ENCODE data around the gene FBXW7. TPM values are rescaled to one million over a fixed set of nuclear protein-coding genes. Genes with fewer than 3 reads are reported as not detected.

Gene FBXW7
- total and polyA plus RNA-seq, 2 donors (not counting 1 experiment from before 2014, with no cell fraction given) = 16.3 to 68.7 TPM

DNA sequence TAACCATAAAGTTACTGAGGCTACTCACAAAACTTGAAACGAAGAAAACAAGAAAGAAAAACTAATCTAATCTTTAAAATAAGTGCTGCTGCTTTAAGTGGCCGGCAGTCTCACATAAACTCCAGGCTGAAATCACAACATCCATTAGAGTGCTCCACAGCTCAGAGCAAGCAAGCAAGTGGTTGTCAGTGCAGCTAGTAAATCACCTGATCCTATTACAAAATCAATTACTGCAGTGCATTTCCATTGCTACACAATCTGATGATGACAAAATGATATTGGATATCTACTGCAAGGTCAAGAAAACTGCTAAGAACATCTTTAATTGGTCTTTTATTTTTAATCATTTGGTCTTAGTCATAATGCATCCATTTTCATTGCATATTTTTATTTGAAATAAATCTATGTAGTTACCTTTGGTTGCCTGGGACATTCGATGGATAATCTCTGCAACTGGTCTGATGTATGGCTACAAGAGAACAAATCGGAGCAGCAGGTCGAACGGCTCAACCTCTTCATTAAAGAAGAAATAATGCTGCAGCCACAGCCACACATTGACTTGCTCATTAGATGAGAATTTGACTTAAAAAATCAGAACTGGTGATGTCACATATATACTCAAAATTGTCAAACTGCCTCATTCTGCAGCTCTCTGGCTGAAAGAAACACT lies 87.7 kb downstream of the FBXW7 start:
- H3K36me3 ChIP-seq (ENCODE audit: control insufficient read depth, insufficient read depth, low read length) = no peaks in the 10 kb centered on the region
- no peak overlapping the region for H3K9ac ChIP-seq (ENCODE audit: insufficient read depth, low read length)
- H3K4me3 ChIP-seq (replicated peaks in 1 of 4; ENCODE audit: control extremely low read depth in 1 of 4, insufficient read depth in 1 of 4, low read depth in 3 of 4, low read length in 4 of 4) = no peak overlapping the region
- H2AFZ ChIP-seq (ENCODE audit: low read length) = no peak overlapping the region
- no peak for DNase-seq (ENCODE audit: low read depth in 2 of 2)
- no peaks in the 10 kb centered on the region for H3K4me1 ChIP-seq (ENCODE audit: control insufficient read depth, extremely low read depth, insufficient read depth, low read length)
- no peaks in the 10 kb centered on the region for H4K20me1 ChIP-seq (ENCODE audit: control insufficient read depth, extremely low read depth, insufficient read depth, low read length)
- H3K79me2 ChIP-seq (ENCODE audit: control insufficient read depth, insufficient read depth, low read length) = no peaks in the 10 kb centered on the region
- no peak overlapping the region for H3K4me2 ChIP-seq (ENCODE audit: extremely low read depth, insufficient read depth, low read length)
- TF ChIP-seq, protein P1, sequence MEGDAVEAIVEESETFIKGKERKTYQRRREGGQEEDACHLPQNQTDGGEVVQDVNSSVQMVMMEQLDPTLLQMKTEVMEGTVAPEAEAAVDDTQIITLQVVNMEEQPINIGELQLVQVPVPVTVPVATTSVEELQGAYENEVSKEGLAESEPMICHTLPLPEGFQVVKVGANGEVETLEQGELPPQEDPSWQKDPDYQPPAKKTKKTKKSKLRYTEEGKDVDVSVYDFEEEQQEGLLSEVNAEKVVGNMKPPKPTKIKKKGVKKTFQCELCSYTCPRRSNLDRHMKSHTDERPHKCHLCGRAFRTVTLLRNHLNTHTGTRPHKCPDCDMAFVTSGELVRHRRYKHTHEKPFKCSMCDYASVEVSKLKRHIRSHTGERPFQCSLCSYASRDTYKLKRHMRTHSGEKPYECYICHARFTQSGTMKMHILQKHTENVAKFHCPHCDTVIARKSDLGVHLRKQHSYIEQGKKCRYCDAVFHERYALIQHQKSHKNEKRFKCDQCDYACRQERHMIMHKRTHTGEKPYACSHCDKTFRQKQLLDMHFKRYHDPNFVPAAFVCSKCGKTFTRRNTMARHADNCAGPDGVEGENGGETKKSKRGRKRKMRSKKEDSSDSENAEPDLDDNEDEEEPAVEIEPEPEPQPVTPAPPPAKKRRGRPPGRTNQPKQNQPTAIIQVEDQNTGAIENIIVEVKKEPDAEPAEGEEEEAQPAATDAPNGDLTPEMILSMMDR (conservative IDR thresholded peaks at IDR 0.05 in 1 of 2, IDR thresholded peaks at IDR 0.05 in 1 of 2; ENCODE audit: low read depth in 1 of 2, low read length in 2 of 2) = no peak
- TF ChIP-seq EZH2 (IDR thresholded peaks at IDR 0.05; ENCODE audit: low read length, missing control alignments) = no peak
- H3K27ac ChIP-seq (ENCODE audit: insufficient read depth, low read length) = no peak overlapping the region
- H3K27me3 ChIP-seq (ENCODE audit: control insufficient read depth, insufficient read depth, low read length) = no peaks in the 10 kb centered on the region
- H3K9me3 ChIP-seq (ENCODE audit: control insufficient read depth, insufficient read depth, low read depth, low read length) = no peaks in the 10 kb centered on the region

DNA sequence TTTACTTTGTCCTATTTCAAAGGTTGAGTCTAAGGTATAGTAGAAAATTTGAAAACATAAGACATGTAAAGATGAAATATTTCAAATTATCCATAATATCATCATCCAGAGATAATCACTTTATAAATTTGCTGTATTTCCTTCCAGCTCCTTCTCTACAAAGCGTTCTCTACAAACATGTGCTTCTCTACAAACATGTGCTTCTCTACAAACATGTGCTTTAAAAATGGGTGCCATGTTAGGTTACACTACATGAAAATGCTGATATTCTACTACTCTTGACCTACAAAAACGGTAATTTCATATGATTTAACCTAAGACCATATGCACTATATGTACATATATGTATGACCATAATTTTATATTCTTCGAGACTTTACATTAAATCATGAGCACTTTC lies 92.0 kb downstream of the FBXW7 start:
- DNase-seq (ENCODE audit: low read depth in 2 of 2) = no peak
- Histone ChIP-seq H2AFZ (ENCODE audit: low read length) (no peak overlapping the region), H3K36me3 (ENCODE audit: control insufficient read depth, insufficient read depth, low read length) (no peaks in the 10 kb centered on the region), H3K27me3 (ENCODE audit: control insufficient read depth, insufficient read depth, low read length) (no peaks in the 10 kb centered on the region), H4K20me1 (ENCODE audit: control insufficient read depth, extremely low read depth, insufficient read depth, low read length) (no peaks in the 10 kb centered on the region), H3K9me3 (ENCODE audit: control insufficient read depth, insufficient read depth, low read depth, low read length) (no peaks in the 10 kb centered on the region), H3K4me2 (ENCODE audit: extremely low read depth, insufficient read depth, low read length) (no peak overlapping the region), H3K4me1 (ENCODE audit: control insufficient read depth, extremely low read depth, insufficient read depth, low read length) (no peaks in the 10 kb centered on the region), H3K79me2 (ENCODE audit: control insufficient read depth, insufficient read depth, low read length) (no peaks in the 10 kb centered on the region), H3K27ac (ENCODE audit: insufficient read depth, low read length) (no peak overlapping the region), H3K9ac (ENCODE audit: insufficient read depth, low read length) (no peak overlapping the region), H3K4me3 (replicated peaks in 1 of 4; ENCODE audit: control extremely low read depth in 1 of 4, insufficient read depth in 1 of 4, low read depth in 3 of 4, low read length in 4 of 4) (no peak overlapping the region)
- TF ChIP-seq, protein P1 (conservative IDR thresholded peaks at IDR 0.05 in 1 of 2, IDR thresholded peaks at IDR 0.05 in 1 of 2; ENCODE audit: low read depth in 1 of 2, low read length in 2 of 2) = no peak
- no peak for TF ChIP-seq EZH2 (IDR thresholded peaks at IDR 0.05; ENCODE audit: low read length, missing control alignments)

DNA sequence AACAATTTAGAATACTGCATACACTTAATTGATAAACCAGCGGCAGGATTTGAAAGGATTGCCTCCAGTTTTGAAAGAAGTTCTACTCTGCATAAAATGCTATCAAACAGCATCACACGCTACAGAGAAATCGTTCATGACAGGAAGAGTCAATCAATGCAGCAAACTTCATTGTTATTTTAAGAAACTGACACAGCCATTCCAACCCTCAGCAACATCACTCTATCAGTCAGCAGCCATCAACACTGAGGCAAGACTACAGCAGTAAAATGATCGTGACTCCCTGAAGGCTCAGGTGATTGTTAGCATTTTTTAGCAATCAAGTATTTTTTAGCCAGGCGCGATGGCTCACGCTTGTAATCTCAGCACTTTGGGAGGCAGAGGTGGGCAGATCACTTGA lies 98.3 kb downstream of the FBXW7 start:
- Histone ChIP-seq H3K27ac (ENCODE audit: insufficient read depth, low read length) (no peak overlapping the region), H3K4me3 (replicated peaks in 1 of 4; ENCODE audit: control extremely low read depth in 1 of 4, insufficient read depth in 1 of 4, low read depth in 3 of 4, low read length in 4 of 4) (no peak overlapping the region), H3K4me2 (ENCODE audit: extremely low read depth, insufficient read depth, low read length) (no peak overlapping the region), H3K27me3 (ENCODE audit: control insufficient read depth, insufficient read depth, low read length) (no peaks in the 10 kb centered on the region), H4K20me1 (ENCODE audit: control insufficient read depth, extremely low read depth, insufficient read depth, low read length) (no peaks in the 10 kb centered on the region), H3K36me3 (ENCODE audit: control insufficient read depth, insufficient read depth, low read length) (no peaks in the 10 kb centered on the region), H3K9me3 (ENCODE audit: control insufficient read depth, insufficient read depth, low read depth, low read length) (no peaks in the 10 kb centered on the region), H3K79me2 (ENCODE audit: control insufficient read depth, insufficient read depth, low read length) (peaks cover 2% of the 10 kb centered on the region), H2AFZ (ENCODE audit: low read length) (no peak overlapping the region), H3K9ac (ENCODE audit: insufficient read depth, low read length) (no peak overlapping the region), H3K4me1 (ENCODE audit: control insufficient read depth, extremely low read depth, insufficient read depth, low read length) (no peaks in the 10 kb centered on the region)
- TF ChIP-seq, protein P1 (conservative IDR thresholded peaks at IDR 0.05 in 1 of 2, IDR thresholded peaks at IDR 0.05 in 1 of 2; ENCODE audit: low read depth in 1 of 2, low read length in 2 of 2) = no peak
- TF ChIP-seq EZH2 (IDR thresholded peaks at IDR 0.05; ENCODE audit: low read length, missing control alignments) = no peak
- DNase-seq (ENCODE audit: low read depth in 2 of 2) = no peak
